ENCODE data around the gene STKLD1.
"Not testable (repeated sequence)": the region's sequence is repeated elsewhere in the genome, so short reads cannot be mapped to it uniquely, and the experiment has no call there.

Gene STKLD1

DNA sequence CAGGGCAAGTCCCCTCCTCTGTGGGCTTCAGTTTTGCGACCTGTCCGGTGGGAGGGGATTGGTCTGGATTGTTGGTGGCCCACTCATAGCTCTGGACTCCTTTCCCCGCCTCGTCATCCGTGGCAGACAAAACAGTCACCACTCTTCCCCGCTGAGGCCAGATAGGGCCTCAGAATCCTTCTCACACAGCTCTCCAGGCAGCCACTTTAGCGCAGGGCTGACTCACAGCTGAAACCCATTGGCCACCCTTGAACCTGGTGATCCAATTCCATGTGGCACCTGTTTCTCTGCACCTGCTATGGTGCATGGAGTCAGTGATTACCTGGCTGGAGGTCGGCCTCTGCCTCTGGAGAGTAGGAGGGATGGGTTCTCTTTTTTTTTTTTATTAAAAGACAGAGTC, 67.8 kb downstream of the STKLD1 start:
- DNase-seq (ENCODE audit: low read depth), result no peak

DNA sequence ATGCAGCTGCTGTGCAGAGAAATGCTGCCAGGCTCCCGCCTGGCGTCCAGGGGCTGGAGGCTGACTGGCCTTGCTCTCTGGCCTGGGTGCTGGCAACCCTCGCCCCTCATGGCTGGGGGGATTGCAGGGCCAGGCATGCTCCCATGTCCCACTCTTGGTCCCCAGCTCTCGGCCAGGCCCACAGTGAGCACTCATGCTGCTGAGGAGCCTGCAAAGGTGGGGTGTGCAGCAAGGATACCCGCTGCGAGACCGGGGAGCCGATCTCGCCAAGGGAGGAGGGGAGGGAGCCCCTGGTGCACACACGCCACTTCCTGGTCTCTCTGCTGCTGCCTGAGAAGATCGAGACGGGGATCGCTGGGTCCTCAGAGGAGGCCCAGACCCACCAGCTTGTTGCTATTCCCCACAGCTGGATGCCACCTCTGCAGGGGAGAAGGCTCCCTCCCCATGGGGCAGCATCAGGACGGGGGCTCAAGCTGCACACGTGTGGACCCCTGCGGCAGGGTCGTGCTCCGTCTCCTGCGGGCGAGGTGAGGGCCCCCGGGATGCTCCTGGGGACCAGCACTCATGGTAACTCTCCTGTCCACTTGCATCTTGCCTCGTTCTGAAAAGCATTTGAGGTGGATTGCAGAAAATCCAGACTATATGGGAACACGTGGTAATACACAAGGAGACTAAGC, 69.3 kb downstream of the STKLD1 start:
- no peak for DNase-seq (ENCODE audit: low read depth)

DNA sequence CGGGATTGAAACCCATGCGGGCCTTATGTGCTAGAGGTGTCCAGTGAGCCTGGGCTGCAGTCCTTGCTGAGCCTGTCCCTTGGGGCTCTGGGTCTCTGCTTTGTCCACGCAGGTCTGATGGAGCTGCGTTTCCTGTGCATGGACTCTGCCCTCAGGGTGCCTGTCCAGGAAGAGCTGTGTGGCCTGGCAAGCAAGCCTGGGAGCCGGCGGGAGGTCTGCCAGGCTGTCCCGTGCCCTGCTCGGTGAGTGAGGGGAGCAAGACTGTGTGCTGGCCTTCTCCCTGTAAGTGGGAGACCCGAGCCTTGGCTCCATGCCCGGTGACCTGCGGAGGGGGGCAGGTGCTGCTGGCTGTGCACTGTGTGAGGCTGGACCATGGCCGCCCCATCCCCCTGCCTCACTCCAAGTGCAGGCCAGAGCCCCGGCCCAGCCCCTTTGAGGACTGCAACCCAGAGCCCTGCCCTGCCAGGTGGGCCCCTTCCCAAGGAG, 72.4 kb downstream of the STKLD1 start:
- no peak for DNase-seq (ENCODE audit: low read depth)

DNA sequence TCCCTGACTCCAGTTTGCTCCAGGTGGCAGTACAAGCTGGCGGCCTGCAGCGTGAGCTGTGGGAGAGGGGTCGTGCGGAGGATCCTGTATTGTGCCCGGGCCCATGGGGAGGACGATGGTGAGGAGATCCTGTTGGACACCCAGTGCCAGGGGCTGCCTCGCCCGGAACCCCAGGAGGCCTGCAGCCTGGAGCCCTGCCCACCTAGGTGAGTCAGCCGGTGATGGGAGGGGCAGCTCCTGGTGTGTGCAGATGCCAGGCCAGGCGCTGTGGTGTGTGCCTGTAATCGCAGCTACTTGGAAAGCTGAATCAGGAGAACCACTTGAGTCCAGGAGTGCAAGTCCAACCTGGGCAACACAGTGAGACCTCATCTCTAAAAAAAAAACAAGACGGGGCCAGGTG, 73.6 kb downstream of the STKLD1 start:
- DNase-seq (ENCODE audit: low read depth), result no peak

DNA sequence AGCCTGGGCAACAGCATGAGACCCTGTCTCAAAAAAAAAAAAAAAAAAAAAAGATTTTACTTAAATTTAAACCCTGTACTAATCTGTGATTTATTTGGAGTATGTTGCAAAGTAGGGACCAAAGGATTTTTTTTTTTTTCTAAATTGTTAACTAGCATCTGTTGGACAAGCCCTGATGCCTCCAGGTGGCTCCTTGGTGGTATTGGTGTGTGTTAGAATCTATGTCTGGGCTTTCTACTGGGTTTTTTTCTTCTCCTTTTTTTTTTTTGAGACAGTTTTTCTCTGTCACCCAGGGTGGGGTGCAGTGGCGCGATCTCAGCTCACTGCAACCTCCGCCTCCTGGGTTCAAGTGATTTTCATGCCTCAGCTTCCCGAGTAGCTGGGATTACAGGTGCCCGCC, 75.7 kb downstream of the STKLD1 start:
- DNase-seq (ENCODE audit: low read depth), result not testable (repeated sequence)

DNA sequence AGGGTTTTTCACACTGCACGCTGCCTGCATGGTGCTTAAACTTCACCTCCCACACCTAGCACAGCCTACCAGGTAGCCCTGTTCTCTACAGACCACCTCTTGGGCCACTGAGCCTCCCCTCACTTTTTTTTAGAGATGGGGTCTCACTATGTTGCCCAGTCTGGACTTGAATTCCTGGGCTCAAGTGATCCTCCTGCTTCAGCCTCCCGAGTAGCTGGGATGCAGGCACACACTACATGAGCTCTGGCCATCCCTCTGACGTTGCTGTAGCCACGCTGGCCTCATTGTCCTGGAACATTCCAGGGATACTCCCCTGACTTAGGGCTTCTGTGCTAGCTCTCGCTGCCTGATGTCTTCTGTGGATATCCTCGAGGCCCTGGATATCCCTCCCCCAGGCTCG, 76.4 kb downstream of the STKLD1 start:
- no peak for DNase-seq (ENCODE audit: low read depth)

DNA sequence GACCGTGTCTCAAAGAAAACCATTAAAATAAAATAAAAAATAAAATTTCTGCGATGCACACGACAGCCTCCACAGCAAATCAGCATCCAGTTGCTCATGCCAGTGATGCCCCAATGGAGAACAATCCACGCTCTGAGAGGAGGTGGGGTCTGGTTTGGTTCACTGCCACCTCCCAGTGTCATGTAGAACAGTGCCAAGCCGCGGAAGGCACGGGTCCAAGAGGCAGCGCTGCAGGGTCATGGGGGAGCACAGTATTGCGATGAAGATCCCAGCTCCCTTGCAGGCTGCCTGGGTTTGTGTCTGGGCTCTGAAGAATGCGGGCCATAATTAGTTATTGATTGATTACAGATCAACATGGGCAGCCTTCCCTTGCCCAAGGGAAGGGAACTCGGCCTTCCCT, 77.5 kb downstream of the STKLD1 start:
- DNase-seq (ENCODE audit: low read depth), result no peak

DNA sequence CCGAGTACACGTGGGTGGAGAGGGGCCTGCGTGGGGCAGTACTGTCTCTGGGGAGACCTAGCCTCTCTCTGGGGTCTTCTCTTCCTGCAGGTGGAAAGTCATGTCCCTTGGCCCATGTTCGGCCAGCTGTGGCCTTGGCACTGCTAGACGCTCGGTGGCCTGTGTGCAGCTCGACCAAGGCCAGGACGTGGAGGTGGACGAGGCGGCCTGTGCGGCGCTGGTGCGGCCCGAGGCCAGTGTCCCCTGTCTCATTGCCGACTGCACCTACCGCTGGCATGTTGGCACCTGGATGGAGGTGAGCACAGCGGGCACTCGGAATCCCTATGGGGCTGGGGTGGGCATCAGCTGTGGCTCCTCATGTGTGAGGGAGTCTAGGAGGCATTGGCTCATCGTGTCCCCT, 78.2 kb downstream of the STKLD1 start:
- no peak for DNase-seq (ENCODE audit: low read depth)

DNA sequence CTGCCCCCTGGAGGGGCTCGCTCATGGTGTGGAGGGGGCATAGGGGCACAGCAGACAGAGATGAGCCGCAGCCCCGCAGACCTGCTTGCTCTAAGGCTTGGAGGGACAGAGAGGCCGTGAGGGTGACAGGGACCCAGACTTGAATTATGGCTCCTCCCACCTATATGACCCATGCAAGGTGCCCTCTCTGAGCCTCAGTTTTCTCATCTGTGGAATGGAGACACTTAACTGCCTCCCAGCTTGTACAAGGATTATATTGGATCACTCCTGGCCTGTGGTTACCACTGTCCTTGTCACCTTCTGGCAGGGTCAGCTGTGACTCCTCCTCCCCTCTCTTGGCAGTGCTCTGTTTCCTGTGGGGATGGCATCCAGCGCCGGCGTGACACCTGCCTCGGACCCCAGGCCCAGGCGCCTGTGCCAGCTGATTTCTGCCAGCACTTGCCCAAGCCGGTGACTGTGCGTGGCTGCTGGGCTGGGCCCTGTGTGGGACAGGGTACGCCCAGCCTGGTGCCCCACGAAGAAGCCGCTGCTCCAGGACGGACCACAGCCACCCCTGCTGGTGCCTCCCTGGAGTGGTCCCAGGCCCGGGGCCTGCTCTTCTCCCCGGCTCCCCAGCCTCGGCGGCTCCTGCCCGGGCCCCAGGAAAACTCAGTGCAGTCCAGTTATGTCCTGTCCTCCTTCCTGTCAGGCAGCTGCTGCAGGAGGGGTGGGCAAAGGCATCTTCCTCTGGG, 78.9 kb downstream of the STKLD1 start:
- no peak for DNase-seq (ENCODE audit: low read depth)
